Measurements from ENCODE around the gene SLC7A7. TPM values are rescaled to one million over a fixed set of nuclear protein-coding genes. Genes with fewer than 3 reads are reported as not detected.

The SLC7A7 gene
- total and polyA plus RNA-seq, 10 of the 15 experiments (the other 5 are each of a cell fraction or from before 2014, with no cell fraction given), result 27.8 to 79.2 (median 50.8) TPM

- no peak for TF ChIP-seq CUX1 (IDR thresholded peaks at IDR 0.05; ENCODE audit: insufficient replicate concordance, low read depth, low read length)
- TF ChIP-seq ESRRA (IDR thresholded peaks at IDR 0.05; ENCODE audit: low read length), result no peak
- no peak for TF ChIP-seq ETV6 (conservative IDR thresholded peaks at IDR 0.05 in 1 of 2, IDR thresholded peaks at IDR 0.05 in 1 of 2; ENCODE audit: borderline replicate concordance in 1 of 2, low read depth in 1 of 2)
- peak; percentile 42; the same call in 1 of the 2 replicates for TF ChIP-seq SIN3A (IDR thresholded peaks at IDR 0.05; ENCODE audit: low read depth, low read length)
- TF ChIP-seq PKNOX1 (IDR thresholded peaks at IDR 0.05), result no peak
- TF ChIP-seq SIX5 (IDR thresholded peaks at IDR 0.05; ENCODE audit: low read depth, low read length, severe bottlenecking), result no peak
- TF ChIP-seq BCLAF1 (IDR thresholded peaks at IDR 0.05), result no peak
- TF ChIP-seq GABPA (IDR thresholded peaks at IDR 0.05; ENCODE audit: low read depth), result no peak
- peak; percentile 41 for TF ChIP-seq EED (IDR thresholded peaks at IDR 0.05; ENCODE audit: low read depth)
- TF ChIP-seq USF1 (IDR thresholded peaks at IDR 0.05; ENCODE audit: borderline replicate concordance, extremely low read length, insufficient read depth, low read depth, low read length), result no peak
- no peak for TF ChIP-seq IRF3 (IDR thresholded peaks at IDR 0.05)
- TF ChIP-seq CEBPB (IDR thresholded peaks at IDR 0.05; ENCODE audit: borderline replicate concordance in 1 of 2, low read depth in 2 of 2, low read length in 2 of 2), result peak in 1 of 2 experiments; percentile 30; a peak in 1 of 4 replicates
- peak; percentile 65 for TF ChIP-seq IKZF1 (conservative IDR thresholded peaks at IDR 0.05)
- TF ChIP-seq CBFB (IDR thresholded peaks at IDR 0.05; ENCODE audit: low read depth), result no peak
- no peak for TF ChIP-seq IRF5 (IDR thresholded peaks at IDR 0.05; ENCODE audit: borderline replicate concordance)
Observed at GRCh38 chr14:22852940-22853767, 37.9 kb upstream of the SLC7A7 start (continued).

All from GM12878 (cell line).